Activated T-helper 2 cell treated with anti-CD3 and anti-CD28 coated beads, Interferon-gamma antibody, Interleukin-2, Interleukin-4, amounts not matched to agents 10 μg/mL and 5 μg/mL and 100 μg/mL, durations not matched to agents 14 hours and 24 hours and 36 hours (primary cell): ENCODE measurements around the gene SKI. TPM values are rescaled to one million over a fixed set of nuclear protein-coding genes. Genes with fewer than 3 reads are reported as not detected.

Experiments
- DNase-seq: peaks from one replicate; pipeline ENCODE4 v3.0.0; 2021; ENCODE audit warnings: low spot score
- H3K27ac Mint-ChIP-seq: one replicate; pipeline ENCODE4 v1.8.0; 2021; ENCODE audit warnings: mixed read lengths
- H3K27me3 Mint-ChIP-seq: one replicate; pipeline ENCODE4 v1.8.0; 2021; ENCODE audit warnings: low read depth, mixed read lengths
- H3K36me3 Mint-ChIP-seq: one replicate; pipeline ENCODE4 v1.8.0; 2021; ENCODE audit warnings: low read depth, mixed read lengths
- H3K4me1 Mint-ChIP-seq: one replicate; pipeline ENCODE4 v1.8.0; 2021; ENCODE audit warnings: low read depth, mixed read lengths
- H3K4me3 Mint-ChIP-seq: one replicate; pipeline ENCODE4 v1.8.0; 2021; ENCODE audit warnings: low read depth, mild to moderate bottlenecking, moderate library complexity, mixed read lengths
- H3K9me3 Mint-ChIP-seq: one replicate; pipeline ENCODE4 v1.8.0; 2021; ENCODE audit warnings: mixed read lengths
- intact Hi-C: fragments of 100-400 bp; cut with micrococcal nuclease; formaldehyde crosslinking; loops from one replicate; pipeline ENCODE4 v1.15.1; 2023
- total RNA-seq: library from RNA; stranded (reverse); gene quantifications from 2 replicates; pipeline ENCODE4 v1.2.3, GENCODE V29; 2022

SKI gene
- total RNA-seq, 1 donor from 2014 or later = 37.0 TPM

DNA sequence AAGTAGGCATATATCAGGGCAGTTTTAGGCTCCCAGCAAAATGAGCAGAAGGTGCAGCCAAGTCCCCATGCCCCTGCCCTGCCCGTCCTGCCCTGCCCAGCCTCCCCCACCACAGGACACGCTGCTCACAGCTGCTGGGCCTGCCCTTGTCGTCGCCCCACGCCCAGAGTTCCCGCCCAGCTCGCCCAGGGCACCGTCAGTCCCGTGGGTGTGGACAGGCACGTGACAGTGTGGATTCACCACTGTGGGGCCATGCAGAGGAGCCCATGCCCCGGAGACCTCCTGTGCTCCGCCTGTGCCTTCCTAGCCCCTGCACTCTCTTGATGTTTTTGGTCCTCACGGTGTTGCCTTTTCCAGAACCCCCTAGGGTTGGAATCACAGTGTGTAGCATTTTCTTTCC is 40.5 kb upstream of the SKI start:
- Mint-ChIP-seq H3K4me3 (no peak overlapping the region), H3K27ac (no peak overlapping the region), H3K27me3 (no peaks in the 10 kb centered on the region), H3K4me1 (peaks cover 3% of the 10 kb centered on the region), H3K9me3 (no peaks in the 10 kb centered on the region), H3K36me3 (no peaks in the 10 kb centered on the region)
- intact Hi-C loops = no loop called here
- DNase-seq = no peak

DNA sequence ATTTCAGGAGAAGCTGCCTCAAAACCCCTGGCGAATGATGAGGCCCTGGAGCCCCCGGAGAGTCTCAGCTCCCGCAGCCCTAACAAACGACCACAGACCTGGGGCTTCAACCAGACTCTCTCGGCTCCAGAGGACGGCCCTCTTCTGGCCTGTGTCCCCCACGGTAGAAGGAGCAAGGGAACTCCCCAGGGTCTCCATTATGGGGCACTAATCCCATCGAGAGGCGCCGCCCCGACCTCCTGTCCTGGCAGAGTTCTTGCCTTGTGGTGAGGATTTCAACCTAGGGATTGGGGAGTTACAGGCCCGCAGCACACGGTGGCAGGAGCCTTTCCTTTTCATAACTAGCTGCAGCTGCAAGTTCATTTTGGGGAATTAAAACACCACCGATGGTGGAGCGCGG is 39.8 kb upstream of the SKI start:
- no peak overlapping the region for H3K4me3 Mint-ChIP-seq

DNA sequence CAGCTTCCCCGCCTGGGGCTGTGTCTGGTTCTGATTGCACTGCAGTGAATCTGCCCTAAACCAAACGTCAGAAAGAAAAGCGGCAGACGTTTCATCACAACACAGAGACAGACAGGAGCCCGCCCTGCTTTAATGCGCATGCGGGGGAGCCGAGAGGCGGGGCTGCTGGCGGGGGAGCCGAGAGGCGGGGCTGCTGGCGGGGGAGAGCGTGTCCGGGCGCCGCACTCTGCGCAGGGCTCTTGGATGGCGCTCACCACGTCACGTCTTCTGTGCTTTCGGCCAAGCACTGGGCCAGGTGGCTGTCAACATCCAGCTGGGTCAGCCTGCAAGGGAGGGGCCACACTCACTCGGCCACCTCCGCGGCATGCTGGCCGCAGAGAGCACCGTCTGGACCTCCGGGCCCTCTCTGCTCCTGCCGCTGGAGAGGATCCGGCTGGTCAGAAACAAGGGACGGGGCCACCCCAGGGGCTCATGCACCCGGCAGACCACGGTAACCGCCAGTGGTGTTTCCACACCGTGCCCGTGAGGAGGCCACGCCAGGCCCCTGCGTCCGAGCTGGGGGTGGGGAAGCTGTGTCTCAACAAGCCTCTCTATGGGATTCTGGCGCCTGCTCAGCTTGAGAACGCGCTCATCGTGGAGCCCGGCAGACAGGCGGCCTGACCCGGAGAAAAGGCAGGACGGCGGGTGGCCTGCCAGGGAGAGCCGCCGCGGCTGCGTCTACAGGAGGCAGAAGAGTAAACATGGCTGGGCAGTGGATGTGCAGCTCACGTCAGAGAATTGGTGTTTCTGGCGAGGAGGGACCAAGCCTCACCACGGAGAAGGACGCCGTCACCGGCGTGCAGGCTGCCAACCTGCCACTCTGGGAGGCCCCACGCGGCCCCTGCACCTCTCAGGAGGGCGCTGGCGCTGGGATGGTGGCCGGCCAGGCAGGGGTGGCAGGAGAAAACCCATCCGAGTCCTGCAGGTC is 38.4 kb upstream of the SKI start:
- Mint-ChIP-seq H3K9me3 (no peaks in the 10 kb centered on the region), H3K27me3 (no peaks in the 10 kb centered on the region), H3K4me1 (peaks cover 7% of the 10 kb centered on the region), H3K4me3 (peak overlapping the region; percentile 62), H3K27ac (peak overlapping the region; percentile 72), H3K36me3 (no peaks in the 10 kb centered on the region)
- DNase-seq = peak; percentile 76
- intact Hi-C loops = no loop called here

More for the DNA sequence above, 39.8 kb upstream of the SKI start:
- Mint-ChIP-seq H3K4me1 (peaks cover 7% of the 10 kb centered on the region), H3K9me3 (no peaks in the 10 kb centered on the region), H3K36me3 (no peaks in the 10 kb centered on the region), H3K27ac (no peak overlapping the region), H3K27me3 (no peaks in the 10 kb centered on the region)
- DNase-seq = no peak
- intact Hi-C loops = no loop called here

DNA sequence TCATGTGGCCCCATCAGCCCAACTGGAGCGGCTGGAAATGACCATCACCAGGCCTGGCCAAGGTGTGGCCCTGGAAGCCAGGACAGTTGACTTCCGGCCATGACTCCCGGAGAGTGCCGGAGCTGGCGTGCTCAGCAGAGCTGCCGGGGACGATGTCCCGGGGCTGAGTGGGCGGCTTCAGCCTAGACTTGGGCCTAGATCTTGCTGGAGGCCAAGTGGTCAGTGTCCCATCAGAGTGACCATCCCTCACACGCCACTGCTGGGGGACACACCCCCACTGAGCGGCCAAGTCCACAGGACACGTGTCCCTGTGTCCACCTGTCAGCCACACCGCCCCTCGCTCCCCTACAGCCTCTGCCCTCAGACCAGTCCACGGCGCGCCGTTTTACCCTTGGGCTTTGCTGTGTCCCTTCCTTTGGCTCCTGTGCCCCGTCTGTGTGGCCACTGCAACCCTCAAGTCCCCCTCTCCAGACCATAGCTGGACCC is 37.6 kb upstream of the SKI start:
- Mint-ChIP-seq H3K4me1 (peaks cover 7% of the 10 kb centered on the region), H3K4me3 (no peak overlapping the region), H3K27ac (no peak overlapping the region), H3K27me3 (no peaks in the 10 kb centered on the region), H3K36me3 (no peaks in the 10 kb centered on the region), H3K9me3 (no peaks in the 10 kb centered on the region)
- DNase-seq = no peak
- intact Hi-C loops = no loop called here

DNA sequence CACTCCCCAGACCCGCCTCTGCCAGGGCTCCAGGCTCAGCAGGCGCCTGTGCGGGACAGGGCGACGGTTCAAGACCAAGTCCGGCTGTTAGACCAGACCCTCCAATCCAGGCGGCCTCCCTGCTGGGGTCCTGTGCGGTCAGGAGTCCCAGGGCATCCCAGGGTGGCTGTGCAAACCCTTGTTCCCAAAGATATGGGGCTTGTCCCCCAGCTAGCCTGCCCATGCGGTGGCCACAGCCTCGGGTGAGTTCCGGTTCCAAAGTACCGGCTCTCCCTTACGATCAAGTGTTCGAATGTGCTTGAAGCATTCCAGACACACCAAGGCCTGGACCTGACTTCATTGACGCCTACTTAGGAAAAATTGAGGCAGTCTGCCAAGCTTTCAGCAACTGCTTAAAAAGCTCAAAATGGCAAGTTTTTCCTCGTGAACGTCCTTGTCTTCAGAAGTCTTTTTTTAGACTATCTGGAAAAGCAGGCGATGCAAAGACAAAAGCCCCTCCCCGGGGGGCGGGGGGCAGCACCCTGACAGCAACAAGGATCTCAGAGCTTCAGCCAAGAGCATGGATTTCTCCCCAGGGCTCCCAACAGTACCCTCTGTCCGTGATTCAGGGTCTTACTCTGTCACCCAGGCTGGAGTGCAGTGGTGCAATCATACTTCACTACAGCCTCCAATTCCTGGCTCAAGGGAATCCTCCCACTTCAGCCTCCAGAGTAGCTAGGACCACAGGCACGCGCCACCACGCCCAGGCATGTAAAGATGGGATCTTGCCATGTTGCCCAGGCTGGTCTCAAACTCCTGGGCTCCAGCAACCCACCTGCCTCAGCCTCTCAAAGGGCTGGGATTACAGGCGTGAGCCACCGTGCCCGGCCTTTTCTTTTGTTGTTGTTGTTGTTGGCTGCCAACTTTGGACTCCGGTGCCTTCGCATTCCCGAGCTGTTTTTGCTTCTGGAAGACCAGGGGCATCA is 35.8 kb upstream of the SKI start:
- no peak for DNase-seq
- H3K36me3 Mint-ChIP-seq = no peaks in the 10 kb centered on the region
- intact Hi-C loops = no loop called here
- peaks cover 7% of the 10 kb centered on the region for H3K4me1 Mint-ChIP-seq
- no peaks in the 10 kb centered on the region for H3K27me3 Mint-ChIP-seq
- H3K4me3 Mint-ChIP-seq = peak overlapping the region; percentile 52
- no peak overlapping the region for H3K27ac Mint-ChIP-seq
- no peaks in the 10 kb centered on the region for H3K9me3 Mint-ChIP-seq

DNA sequence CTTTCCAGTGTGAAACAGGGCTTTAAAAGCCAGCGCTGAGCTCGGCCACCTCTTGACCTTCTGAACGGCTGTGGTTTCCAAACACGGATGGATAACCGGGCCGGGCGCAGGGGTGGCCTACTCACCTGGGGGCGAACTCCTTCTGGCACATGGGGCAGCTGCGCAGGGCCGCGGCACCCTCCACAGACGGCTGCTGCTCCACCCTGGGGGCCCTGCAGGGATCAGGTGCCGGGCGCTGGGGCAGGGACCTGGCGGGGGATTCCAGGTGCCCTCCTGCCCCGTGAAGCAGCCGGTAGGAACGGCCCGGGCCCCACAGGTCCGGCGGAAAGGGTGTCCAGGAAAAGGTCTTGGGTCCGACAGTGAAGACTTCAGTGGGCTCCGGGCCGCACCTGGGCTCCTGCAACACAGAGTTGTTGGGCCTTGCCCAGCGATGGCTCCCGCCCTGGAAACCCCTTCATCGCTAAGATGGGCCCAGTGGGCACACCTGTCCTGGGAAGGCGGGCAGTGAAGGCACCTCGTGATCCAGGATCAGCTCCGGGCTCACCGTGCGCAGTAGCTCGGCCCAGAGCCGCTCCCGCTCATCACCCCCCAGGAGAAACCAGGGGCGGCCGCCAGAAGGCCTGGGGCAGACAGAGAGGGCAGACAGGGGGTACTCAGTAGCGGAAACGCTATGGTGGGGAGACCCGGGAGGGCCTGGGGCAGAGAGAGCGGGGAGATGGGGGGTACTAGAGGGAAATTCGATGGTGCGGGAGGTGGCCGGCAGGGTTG is 34.4 kb upstream of the SKI start:
- intact Hi-C loops = loop anchor here (2.0 kb wide), 2 partner anchors 61 to 333 kb away; partner anchors contain the start of gene PANK4
- peak overlapping the region; percentile 60 for H3K27ac Mint-ChIP-seq
- H3K4me1 Mint-ChIP-seq = peaks cover 7% of the 10 kb centered on the region
- peak overlapping the region; percentile 69 for H3K4me3 Mint-ChIP-seq
- no peaks in the 10 kb centered on the region for H3K27me3 Mint-ChIP-seq
- DNase-seq = no peak
- no peaks in the 10 kb centered on the region for H3K9me3 Mint-ChIP-seq
- no peaks in the 10 kb centered on the region for H3K36me3 Mint-ChIP-seq

DNA sequence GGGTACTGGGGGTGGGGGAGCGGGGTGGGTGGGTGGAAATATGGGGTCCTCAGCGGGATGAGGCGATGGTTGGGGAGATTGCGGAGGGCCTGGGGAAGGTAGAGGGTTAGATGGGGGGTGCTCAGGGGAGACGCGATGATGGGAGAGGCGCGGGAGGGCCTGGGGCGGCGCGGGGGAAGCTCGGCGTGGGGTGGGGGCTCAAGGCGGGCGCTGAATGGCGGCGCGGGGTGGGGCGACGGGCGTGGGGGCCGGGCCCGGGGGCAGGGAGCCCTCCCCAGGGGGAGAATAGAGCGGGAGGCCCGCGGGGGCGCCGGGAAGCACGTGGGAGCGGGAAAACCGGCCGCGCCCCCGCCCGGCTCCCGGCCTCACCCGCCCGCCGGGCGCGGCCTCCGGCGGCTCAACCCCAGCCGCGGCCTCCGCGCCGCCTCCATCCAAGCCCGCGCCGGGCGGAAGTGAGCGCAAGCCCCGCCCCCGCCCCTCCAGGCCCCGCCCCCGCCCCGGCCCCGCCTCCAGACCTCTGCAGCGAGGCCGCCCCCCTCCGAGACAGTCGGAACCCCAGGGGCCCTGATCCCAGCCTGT is 33.7 kb upstream of the SKI start, which contains the start of gene FAAP20:
Gene FAAP20, minus strand, starts transcription at position 454 of the 579 bp plus-strand sequence. Its CDS starts 23 bp downstream, at position 431.
- H3K4me3 Mint-ChIP-seq = peak within 1 kb of the TSS; percentile 84
- H3K27ac Mint-ChIP-seq = peak within 1 kb of the TSS; percentile 92
- no peak for DNase-seq
- H3K9me3 Mint-ChIP-seq = no peaks in the 10 kb centered on the region
- H3K36me3 Mint-ChIP-seq = no peaks in the 10 kb centered on the region
- peaks cover 11% of the 10 kb centered on the region for H3K4me1 Mint-ChIP-seq
- intact Hi-C loops = loop anchor here (2.0 kb wide), 2 partner anchors 62 to 332 kb away; partner anchors contain the start of gene PANK4
- H3K27me3 Mint-ChIP-seq = no peaks in the 10 kb centered on the region

DNA sequence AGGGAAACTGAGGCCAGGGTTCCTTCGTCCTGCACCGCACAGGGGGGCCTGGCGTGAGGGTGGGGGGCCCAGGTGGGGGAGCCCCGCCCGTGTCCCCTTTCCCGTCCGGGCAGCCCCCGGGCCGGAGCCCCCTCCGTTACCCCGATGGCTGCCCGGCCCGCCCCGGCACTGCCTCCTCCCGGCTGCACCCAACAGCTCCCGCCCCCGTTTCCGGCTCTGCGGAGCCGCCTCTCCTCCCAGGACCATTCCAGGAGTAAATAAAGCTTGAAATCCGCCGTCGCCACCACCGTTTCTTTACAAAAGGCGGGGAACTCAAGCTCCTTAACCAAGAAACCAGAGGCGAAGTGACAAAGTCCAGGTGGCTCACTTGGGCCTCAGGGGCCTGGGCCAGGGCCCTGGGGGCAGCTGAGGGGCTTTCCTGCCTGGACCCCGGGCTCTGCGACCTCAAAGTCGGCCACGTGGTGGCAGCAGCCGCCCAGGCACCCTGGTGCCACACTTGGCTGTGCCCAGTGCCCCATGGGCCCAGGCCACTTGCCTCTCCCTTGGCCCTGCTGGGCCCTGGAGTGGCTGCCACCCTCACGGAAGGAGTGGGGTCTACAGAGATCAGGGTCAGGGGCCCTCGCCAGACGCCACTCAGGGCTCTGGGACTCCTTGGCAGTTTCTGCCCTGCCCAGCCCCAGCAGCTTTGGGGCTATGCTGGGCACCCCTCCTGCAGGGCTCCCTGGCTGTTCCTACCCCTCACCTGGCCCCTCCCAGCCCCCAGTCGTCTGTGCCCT is 33.0 kb upstream of the SKI start:
- no peaks in the 10 kb centered on the region for H3K9me3 Mint-ChIP-seq
- H3K4me1 Mint-ChIP-seq = peaks cover 16% of the 10 kb centered on the region
- intact Hi-C loops = loop anchor here (1.0 to 2.0 kb wide), 5 partner anchors 62 to 332 kb away; partner anchors contain the start of genes PANK4 and PEX10
- no peaks in the 10 kb centered on the region for H3K27me3 Mint-ChIP-seq
- peak overlapping the region; percentile 84 for H3K4me3 Mint-ChIP-seq
- H3K27ac Mint-ChIP-seq = peak overlapping the region; percentile 92
- DNase-seq = peak; percentile 91
- no peaks in the 10 kb centered on the region for H3K36me3 Mint-ChIP-seq

DNA sequence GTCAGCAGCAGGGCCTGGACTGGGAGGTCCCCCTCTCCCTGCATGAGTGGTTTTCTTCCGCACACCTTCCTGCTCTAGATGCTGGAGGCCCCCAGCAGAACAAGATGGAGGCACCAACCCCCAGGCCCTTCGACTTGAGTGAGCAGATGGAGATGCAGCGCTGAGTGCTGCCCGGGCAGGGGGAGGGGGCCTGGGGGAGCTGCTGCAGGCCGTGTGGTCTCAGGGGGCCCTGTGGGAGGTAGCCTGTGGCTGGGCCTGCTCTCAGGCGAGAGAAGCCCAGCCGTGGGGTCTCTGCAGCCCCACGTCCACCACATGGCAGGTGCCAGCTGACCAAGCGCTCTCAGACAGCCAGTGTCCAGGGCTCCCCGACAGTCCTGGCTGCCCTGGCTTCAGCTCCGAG is 32.3 kb upstream of the SKI start:
- H3K4me3 Mint-ChIP-seq = no peak overlapping the region
- no peak for DNase-seq
- H3K36me3 Mint-ChIP-seq = no peaks in the 10 kb centered on the region
- H3K27ac Mint-ChIP-seq = no peak overlapping the region
- H3K4me1 Mint-ChIP-seq = peaks cover 14% of the 10 kb centered on the region
- H3K9me3 Mint-ChIP-seq = no peaks in the 10 kb centered on the region
- intact Hi-C loops = loop anchor here (1.0 to 2.0 kb wide), 5 partner anchors 63 to 331 kb away; partner anchors contain the start of genes PANK4 and PEX10
- H3K27me3 Mint-ChIP-seq = no peaks in the 10 kb centered on the region

DNA sequence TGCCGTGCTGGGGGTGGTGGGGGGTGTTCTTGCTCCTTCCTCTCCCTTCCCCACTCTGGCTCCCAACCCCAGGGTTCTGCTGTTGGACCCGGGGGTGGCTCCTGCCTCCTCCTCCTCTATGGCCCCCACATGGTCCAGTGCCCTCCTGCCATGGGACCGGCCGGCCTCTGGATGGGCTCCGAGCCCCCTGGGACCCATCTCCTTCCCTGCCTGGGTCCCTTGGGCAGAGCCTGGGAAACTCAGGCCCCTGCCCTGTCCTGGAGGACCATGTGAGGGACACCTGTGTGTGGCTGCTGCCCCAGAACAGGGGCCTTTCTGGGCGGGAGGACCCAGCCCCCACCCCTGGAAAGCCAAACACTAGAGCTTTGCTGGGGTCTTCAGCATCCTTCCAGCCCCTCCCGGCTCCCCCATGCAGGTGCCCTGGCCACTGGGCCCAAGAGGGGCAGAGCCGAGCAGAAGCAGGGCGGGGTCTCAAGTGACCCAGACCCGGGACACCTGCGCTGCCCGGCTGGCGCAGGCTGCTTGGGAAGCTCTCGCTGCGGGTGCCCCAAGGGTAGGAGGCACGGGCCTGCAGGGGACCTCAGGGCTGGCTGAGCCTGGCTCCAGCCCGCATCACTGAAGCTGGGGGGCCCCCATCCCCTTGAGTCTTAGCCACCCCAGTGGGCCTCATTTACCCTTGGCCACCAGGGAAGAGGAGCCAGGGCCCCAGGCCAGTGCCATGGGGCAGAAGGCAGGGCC is 31.0 kb upstream of the SKI start:
- intact Hi-C loops = no loop called here
- Mint-ChIP-seq H3K4me1 (peaks cover 13% of the 10 kb centered on the region), H3K36me3 (no peaks in the 10 kb centered on the region), H3K4me3 (no peak overlapping the region), H3K27ac (no peak overlapping the region), H3K27me3 (no peaks in the 10 kb centered on the region), H3K9me3 (no peaks in the 10 kb centered on the region)
- no peak for DNase-seq
